Left colon (tissue), 2 donors: ENCODE measurements around the gene GKAP1. TPM values are rescaled to one million over a fixed set of nuclear protein-coding genes. Genes with fewer than 3 reads are reported as not detected.

ENCODE experiments used
- ATAC-seq: fragments of 200-7000 bp; cut with Tn5 transposase; one replicate; pipeline ENCODE4 v1.9.1; 2020; ENCODE audit warnings: mild to moderate bottlenecking, moderate library complexity
- DNase-seq, 2 donors: peaks; one replicate each; pipeline ENCODE4 v3.0.0-alpha.2; 2020
- intact Hi-C, 2 donors: fragments of 100-400 bp; cut with DNase I in 1 of 2; cut with micrococcal nuclease in 1 of 2; formaldehyde crosslinking; loops; one replicate each; pipeline versions ENCODE4 v1.11.2 to v1.14.0; 2022; cut with DNase I, micrococcal nuclease
- total RNA-seq, 2 donors: library from RNA; stranded (reverse); fragmentation: NEBNext Ultra II Directional; extraction: Animal tissue kit (Norgen Biotek cat#: 25700); gene quantifications; one replicate each; pipeline ENCODE4 v1.2.1, GENCODE V29; 2021
- donor health status: DM: no; HTN: no; CAD: no.
- donor health status: DM: yes; HTN: yes; CAD: no.

GKAP1 gene
- total RNA-seq, 2 donors from 2014 or later: 4.0 TPM

- intact Hi-C loops: no loop called here
- no peak for ATAC-seq
- DNase-seq: no peak
Observed at GRCh38 chr9:83699615-83700014, 118.0 kb downstream of the GKAP1 start.

- intact Hi-C loops: no loop called here
- ATAC-seq (no peak), DNase-seq (no peak)
Observed at GRCh38 chr9:83698976-83699585, 118.5 kb downstream of the GKAP1 start.

GRCh38 chr9:83691492-83691891, 126.1 kb downstream of the GKAP1 start:
- ATAC-seq: no peak
- intact Hi-C loops: no loop called here
- DNase-seq: no peak

Other genes starting within 250 kb of the GKAP1 start
- 10 to 100 TPM in 1 of 2 donors, 1 to 10 TPM in 1; 7.2 to 13.4 TPM for gene IDNK, start 194.6 kb downstream of the GKAP1 start, total RNA-seq
- gene UBQLN1, start 109.8 kb downstream of the GKAP1 start, total RNA-seq: 10 to 100 TPM; 78.1 to 79.2 TPM
- gene KIF27, start 103.7 kb upstream of the GKAP1 start, total RNA-seq: 1 to 10 TPM; 3.2 to 3.3 TPM
- gene HNRNPK, start 162.4 kb upstream of the GKAP1 start, total RNA-seq: 100 to 1,000 TPM; 376 to 418 TPM
- gene RMI1, start 163.0 kb upstream of the GKAP1 start, total RNA-seq: 10 to 100 TPM in 1 of 2 donors, 1 to 10 TPM in 1; 9.4 to 13.1 TPM